Loucy (cell line): ENCODE results near the gene TMEM176A.
"Not testable (repeated sequence)": the region's sequence is repeated elsewhere in the genome, so short reads cannot be mapped to it uniquely, and the experiment has no call there.

Experiments used
- H2AFZ ChIP-seq: fragments of 200-600 bp; sonication (generic); 2 replicates; pipeline ENCODE4 v1.6.0; 2016; ENCODE audit warnings: antibody characterized with exemption, mild to moderate bottlenecking, low read length, moderate library complexity
- H3F3A ChIP-seq: fragments of 200-600 bp; 2 replicates; pipeline ENCODE4 v1.6.0; 2016; ENCODE audit warnings: antibody characterized with exemption, low read depth, mild to moderate bottlenecking
- H3K27me3 ChIP-seq: fragments of 200-600 bp; sonication (generic); 2 replicates; pipeline ENCODE4 v1.6.1; 2014; ENCODE audit warnings: low read length, mild to moderate bottlenecking; ENCODE audit not compliant: insufficient read depth, poor library complexity, severe bottlenecking
- H3K36me3 ChIP-seq: fragments of 200-600 bp; sonication (generic); 2 replicates; pipeline ENCODE4 v1.6.1; 2016; ENCODE audit warnings: low read length; ENCODE audit not compliant: insufficient read depth
- H3K4me1 ChIP-seq: fragments of 200-600 bp; sonication (generic); 2 replicates; pipeline ENCODE4 v1.5.1; 2014; ENCODE audit warnings: low read length, mild to moderate bottlenecking; ENCODE audit not compliant: insufficient read depth, poor library complexity, severe bottlenecking
- H3K4me2 ChIP-seq: fragments of 200-600 bp; sonication (generic); 2 replicates; pipeline ENCODE4 v1.6.0; 2014; ENCODE audit warnings: antibody characterized with exemption, low read length, low read depth, mild to moderate bottlenecking; ENCODE audit not compliant: poor library complexity, severe bottlenecking
- H3K4me3 ChIP-seq: fragments of 200-600 bp; sonication (generic); 2 replicates; pipeline ENCODE4 v1.5.1; 2014; ENCODE audit warnings: low read length, mild to moderate bottlenecking, mixed read lengths; ENCODE audit not compliant: poor library complexity, severe bottlenecking
- H3K79me2 ChIP-seq: fragments of 200-600 bp; sonication (generic); 2 replicates; pipeline ENCODE4 v1.6.1; 2014; ENCODE audit warnings: low read length; ENCODE audit not compliant: insufficient read depth
- H3K9ac ChIP-seq: fragments of 200-600 bp; sonication (generic); 2 replicates; pipeline ENCODE4 v1.6.0; 2014; ENCODE audit warnings: mild to moderate bottlenecking, low read depth, low read length, moderate library complexity; ENCODE audit not compliant: poor library complexity, severe bottlenecking
- H3K9me2 ChIP-seq: fragments of 200-600 bp; sonication (generic); replicated peaks from 2 replicates; pipeline ENCODE4 v1.6.1; 2016; ENCODE audit warnings: low read depth, low read length, mixed read lengths
- H3K9me3 ChIP-seq: fragments of 200-600 bp; sonication (generic); 2 replicates; pipeline ENCODE4 v1.6.1; 2014; ENCODE audit warnings: mild to moderate bottlenecking, antibody characterized with exemption, low read length, low read depth; ENCODE audit not compliant: insufficient read depth
- H4K20me1 ChIP-seq: fragments of 200-600 bp; sonication (generic); 2 replicates; pipeline ENCODE4 v1.6.0; 2014; ENCODE audit warnings: antibody characterized with exemption, low read length, mild to moderate bottlenecking; ENCODE audit not compliant: insufficient read depth, poor library complexity, severe bottlenecking
- EZH2phosphoT487 ChIP-seq: fragments of 200-600 bp; IDR thresholded peaks from 2 replicates; pipeline ENCODE4 v1.6.1; 2018; ENCODE audit warnings: antibody characterized with exemption, mild to moderate bottlenecking, moderate library complexity, borderline replicate concordance
- TF ChIP-seq, protein P1 (sequence below): fragments of 200-600 bp; sonication (generic); conservative IDR thresholded peaks from 2 replicates; pipeline ENCODE4 v1.5.1; 2014; ENCODE audit warnings: mild to moderate bottlenecking, antibody characterized with exemption, low read length

TMEM176A gene

GRCh38 chr7:150806863-150807262, 6.3 kb downstream of the TMEM176A start:
- Histone ChIP-seq H3K9me2 (no peaks in the 10 kb centered on the region), H3K79me2 (no peaks in the 10 kb centered on the region), H3K9ac (no peak overlapping the region), H3K9me3 (peaks cover 6% of the 10 kb centered on the region; the same call in 1 of the 2 replicates), H3F3A (no peaks in the 10 kb centered on the region), H3K4me1 (peaks cover 4% of the 10 kb centered on the region), H3K4me3 (no peak overlapping the region), H3K36me3 (no peaks in the 10 kb centered on the region), H3K27me3 (no peaks in the 10 kb centered on the region), H2AFZ (no peak overlapping the region), H3K4me2 (no peak overlapping the region), H4K20me1 (no peaks in the 10 kb centered on the region)
- TF ChIP-seq, protein P1, sequence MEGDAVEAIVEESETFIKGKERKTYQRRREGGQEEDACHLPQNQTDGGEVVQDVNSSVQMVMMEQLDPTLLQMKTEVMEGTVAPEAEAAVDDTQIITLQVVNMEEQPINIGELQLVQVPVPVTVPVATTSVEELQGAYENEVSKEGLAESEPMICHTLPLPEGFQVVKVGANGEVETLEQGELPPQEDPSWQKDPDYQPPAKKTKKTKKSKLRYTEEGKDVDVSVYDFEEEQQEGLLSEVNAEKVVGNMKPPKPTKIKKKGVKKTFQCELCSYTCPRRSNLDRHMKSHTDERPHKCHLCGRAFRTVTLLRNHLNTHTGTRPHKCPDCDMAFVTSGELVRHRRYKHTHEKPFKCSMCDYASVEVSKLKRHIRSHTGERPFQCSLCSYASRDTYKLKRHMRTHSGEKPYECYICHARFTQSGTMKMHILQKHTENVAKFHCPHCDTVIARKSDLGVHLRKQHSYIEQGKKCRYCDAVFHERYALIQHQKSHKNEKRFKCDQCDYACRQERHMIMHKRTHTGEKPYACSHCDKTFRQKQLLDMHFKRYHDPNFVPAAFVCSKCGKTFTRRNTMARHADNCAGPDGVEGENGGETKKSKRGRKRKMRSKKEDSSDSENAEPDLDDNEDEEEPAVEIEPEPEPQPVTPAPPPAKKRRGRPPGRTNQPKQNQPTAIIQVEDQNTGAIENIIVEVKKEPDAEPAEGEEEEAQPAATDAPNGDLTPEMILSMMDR: peak; percentile 24; the same call in 1 of the 2 replicates
- no peak for TF ChIP-seq EZH2phosphoT487

DNA sequence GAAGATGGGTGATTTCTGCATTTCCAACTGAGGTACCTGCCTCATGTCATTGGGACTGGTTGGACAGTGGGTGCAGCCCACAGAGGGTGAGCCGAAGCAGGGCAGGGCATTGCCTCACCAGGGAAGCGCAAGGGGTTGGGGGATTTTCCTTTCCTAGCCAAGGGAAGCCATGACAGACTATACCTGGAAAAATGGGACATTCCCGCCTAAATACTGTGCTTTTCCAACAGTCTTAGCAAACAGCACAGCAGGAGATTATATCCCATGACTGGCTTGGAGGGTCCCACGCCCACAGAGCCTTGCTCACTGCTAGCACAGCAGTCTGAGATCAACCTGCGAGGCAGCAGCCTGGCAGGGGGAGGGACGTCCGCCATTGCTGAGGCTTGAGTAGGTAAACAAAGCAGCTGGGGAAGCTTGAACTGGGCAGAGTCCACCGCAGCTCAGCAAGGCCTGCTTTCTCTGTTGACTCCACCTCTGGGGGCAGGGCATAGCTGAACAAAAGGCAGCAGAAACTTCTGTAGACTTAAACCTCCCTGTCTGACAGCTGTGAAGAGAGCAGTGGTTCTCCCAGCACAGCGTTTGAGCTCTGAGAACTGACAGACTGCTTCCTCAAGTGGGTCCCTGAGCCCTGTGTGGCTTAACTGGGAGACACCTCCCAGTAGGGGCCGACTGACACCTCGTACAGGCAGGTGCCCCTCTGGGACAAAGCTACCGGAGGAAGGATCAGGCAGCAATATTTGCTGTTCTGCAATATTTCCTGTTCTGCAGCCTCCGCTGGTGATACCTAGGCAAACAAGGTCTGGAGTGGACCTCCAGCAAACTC, 7.3 kb downstream of the TMEM176A start:
- H3K79me2 ChIP-seq, H3K9me2 ChIP-seq, H3K36me3 ChIP-seq, H4K20me1 ChIP-seq, H3K9me3 ChIP-seq, H3K4me1 ChIP-seq, H3F3A ChIP-seq, H3K9ac ChIP-seq, H3K4me3 ChIP-seq, H2AFZ ChIP-seq, H3K4me2 ChIP-seq, H3K27me3 ChIP-seq: not testable (repeated sequence)

DNA sequence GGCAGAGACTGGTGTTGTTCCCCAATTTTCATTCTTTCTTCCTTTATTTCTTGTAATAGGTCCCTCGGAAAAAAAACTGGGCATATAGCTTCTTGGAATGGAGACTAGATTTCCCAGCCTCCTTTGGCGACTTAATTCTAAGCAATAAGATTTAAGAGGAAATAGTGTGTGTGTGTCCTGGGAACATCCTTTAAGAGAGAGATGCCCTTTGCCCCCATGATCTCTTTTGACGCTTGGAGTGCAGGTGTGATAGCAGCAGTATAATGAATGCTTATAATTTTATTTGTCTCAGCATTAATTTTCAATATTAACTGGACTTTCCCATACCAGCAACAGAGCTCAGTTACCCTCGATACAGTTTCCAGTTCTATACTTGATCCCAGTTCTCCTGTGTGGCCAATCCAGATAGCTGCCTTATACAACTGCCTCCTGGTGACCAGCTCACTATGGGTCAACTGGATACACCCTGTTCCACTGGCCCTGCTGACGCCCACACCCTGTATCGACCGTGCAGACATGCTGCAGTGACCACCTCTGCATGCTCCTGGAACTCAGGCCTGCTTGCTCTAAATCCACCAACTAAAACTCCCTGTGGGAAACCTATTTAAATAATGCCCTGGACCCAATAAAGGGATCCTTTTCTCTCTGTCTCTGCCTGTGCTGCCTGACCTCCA, 13.9 kb downstream of the TMEM176A start:
- no peaks in the 10 kb centered on the region for H4K20me1 ChIP-seq

More for the DNA sequence above, 13.9 kb downstream of the TMEM176A start:
- H3K27me3 ChIP-seq: peaks cover 13% of the 10 kb centered on the region
- no peaks in the 10 kb centered on the region for H3F3A ChIP-seq
- no peak overlapping the region for H2AFZ ChIP-seq
- H3K4me3 ChIP-seq: no peak overlapping the region
- TF ChIP-seq EZH2phosphoT487: no peak
- TF ChIP-seq, protein P1: no peak
- H3K9ac ChIP-seq: no peak overlapping the region
- no peaks in the 10 kb centered on the region for H3K9me2 ChIP-seq
- H3K9me3 ChIP-seq: peaks cover 5% of the 10 kb centered on the region; the same call in 1 of the 2 replicates
- no peaks in the 10 kb centered on the region for H3K4me1 ChIP-seq
- H3K36me3 ChIP-seq: no peaks in the 10 kb centered on the region
- no peaks in the 10 kb centered on the region for H3K79me2 ChIP-seq
- no peak overlapping the region for H3K4me2 ChIP-seq
